Neural progenitor cell (in vitro differentiated cells): ENCODE measurements around the gene ITGA3. TPM values are rescaled to one million over a fixed set of nuclear protein-coding genes. Genes with fewer than 3 reads are reported as not detected.

Experiments used
- DNase-seq: peaks from one replicate; pipeline ENCODE4 v3.0.0-alpha.2; 2016; ENCODE audit warnings: low spot score
- H2AFZ ChIP-seq: fragments of 200-600 bp; sonication (generic); replicated peaks from 2 replicates; pipeline ENCODE4 v1.6.1; 2016; ENCODE audit warnings: antibody characterized with exemption
- H3F3A ChIP-seq: fragments of 200-600 bp; sonication (generic); 2 replicates; pipeline ENCODE4 v1.6.1; 2016; ENCODE audit warnings: antibody characterized with exemption, low read depth
- H3K27ac ChIP-seq: fragments of 200-600 bp; sonication (generic); 2 replicates; pipeline ENCODE4 v1.5.1; 2016; ENCODE audit warnings: mild to moderate bottlenecking
- H3K27me3 ChIP-seq: fragments of 200-600 bp; sonication (generic); 2 replicates; pipeline ENCODE4 v1.6.1; 2016; ENCODE audit warnings: mild to moderate bottlenecking, moderate library complexity
- H3K36me3 ChIP-seq: fragments of 200-600 bp; sonication (generic); 2 replicates; pipeline ENCODE4 v1.5.1; 2016
- H3K4me1 ChIP-seq: fragments of 200-600 bp; sonication (generic); 2 replicates; pipeline ENCODE4 v1.6.1; 2016; ENCODE audit warnings: mixed run types
- H3K4me2 ChIP-seq: fragments of 200-600 bp; sonication (generic); 2 replicates; pipeline ENCODE4 v1.6.1; 2016
- H3K4me3 ChIP-seq: fragments of 200-600 bp; sonication (generic); 2 replicates; pipeline ENCODE4 v1.5.1; 2016
- H3K79me2 ChIP-seq: fragments of 200-600 bp; sonication (generic); 2 replicates; pipeline ENCODE4 v1.6.1; 2016; ENCODE audit warnings: low read depth
- H3K9ac ChIP-seq: fragments of 200-600 bp; sonication (generic); 2 replicates; pipeline ENCODE4 v1.6.1; 2016
- H3K9me3 ChIP-seq: fragments of 200-600 bp; sonication (generic); 2 replicates; pipeline ENCODE4 v1.5.1; 2016; ENCODE audit warnings: low read depth
- H4K20me1 ChIP-seq: fragments of 200-600 bp; sonication (generic); 2 replicates; pipeline ENCODE4 v1.6.1; 2016; ENCODE audit warnings: low read depth
- H3K27ac Mint-ChIP-seq: 3 replicates; pipeline ENCODE4 v1.8.0; 2021; ENCODE audit warnings: mixed read lengths
- H3K27me3 Mint-ChIP-seq: 2 replicates; pipeline ENCODE4 v1.8.0; 2022; ENCODE audit warnings: low read depth, mild to moderate bottlenecking, inconsistent platforms, moderate library complexity, mixed read lengths; ENCODE audit not compliant: insufficient read depth
- H3K36me3 Mint-ChIP-seq: 3 replicates; pipeline ENCODE4 v1.8.0; 2021; ENCODE audit warnings: mixed read lengths
- H3K4me1 Mint-ChIP-seq: 3 replicates; pipeline ENCODE4 v1.8.0; 2021; ENCODE audit warnings: mixed read lengths
- H3K4me3 Mint-ChIP-seq: 3 replicates; pipeline ENCODE4 v1.8.0; 2021; ENCODE audit warnings: mild to moderate bottlenecking, moderate library complexity, mixed read lengths
- H3K9me3 Mint-ChIP-seq: 3 replicates; pipeline ENCODE4 v1.8.0; 2020; ENCODE audit warnings: mixed read lengths
- CTCF ChIP-seq: fragments of 200-600 bp; sonication (generic); IDR thresholded peaks from 2 replicates; pipeline ENCODE4 v1.5.1; 2017; ENCODE audit warnings: antibody characterized with exemption, mild to moderate bottlenecking
- EZH2 ChIP-seq: fragments of 200-600 bp; sonication (generic); IDR thresholded peaks from 2 replicates; pipeline ENCODE4 v1.6.1; 2017; ENCODE audit warnings: antibody characterized with exemption, mild to moderate bottlenecking, moderate library complexity
- EZH2phosphoT487 ChIP-seq: fragments of 200-600 bp; sonication (generic); IDR thresholded peaks from 2 replicates; pipeline ENCODE4 v1.6.1; 2017; ENCODE audit warnings: antibody characterized with exemption
- total RNA-seq: library from RNA; depleted of rRNA; stranded (reverse); fragments of >200 nt; gene quantifications from 2 replicates; pipeline ENCODE4 v1.2.3, GENCODE V29; 2015; ENCODE audit warnings: low replicate concordance

Gene ITGA3
- total RNA-seq, 1 donor from 2014 or later, result 7.7 TPM

- Histone ChIP-seq H2AFZ (no peak overlapping the region), H3K4me3 (no peak overlapping the region), H3K36me3 (no peaks in the 10 kb centered on the region), H3K4me2 (no peak overlapping the region), H4K20me1 (no peaks in the 10 kb centered on the region), H3K4me1 (peaks cover 5% of the 10 kb centered on the region), H3K27ac (no peak overlapping the region), H3K79me2 (no peaks in the 10 kb centered on the region), H3F3A (peaks cover 2% of the 10 kb centered on the region), H3K27me3 (peaks cover 13% of the 10 kb centered on the region), H3K9ac (no peak overlapping the region), H3K9me3 (no peaks in the 10 kb centered on the region)
- Mint-ChIP-seq H3K9me3 (no peaks in the 10 kb centered on the region), H3K4me1 (peaks cover 43% of the 10 kb centered on the region), H3K36me3 (peaks cover 2% of the 10 kb centered on the region), H3K27me3 (peaks cover 16% of the 10 kb centered on the region), H3K27ac (no peak overlapping the region), H3K4me3 (no peak overlapping the region)
- DNase-seq, result no peak
- TF ChIP-seq EZH2 (no peak), CTCF (no peak), EZH2phosphoT487 (no peak)
These were observed 6.3 kb upstream of the ITGA3 start for GRCh38 chr17:50049636-50050035.

- TF ChIP-seq EZH2 (no peak), EZH2phosphoT487 (no peak), CTCF (no peak)
- Histone ChIP-seq H2AFZ (no peak overlapping the region), H3K27me3 (peaks cover 20% of the 10 kb centered on the region), H4K20me1 (no peaks in the 10 kb centered on the region), H3K4me2 (no peak overlapping the region), H3F3A (peaks cover 11% of the 10 kb centered on the region), H3K4me1 (peaks cover 9% of the 10 kb centered on the region), H3K4me3 (no peak overlapping the region), H3K36me3 (no peaks in the 10 kb centered on the region), H3K9me3 (no peaks in the 10 kb centered on the region), H3K27ac (no peak overlapping the region), H3K9ac (no peak overlapping the region), H3K79me2 (no peaks in the 10 kb centered on the region)
- Mint-ChIP-seq H3K27ac (no peak overlapping the region), H3K27me3 (peaks cover 23% of the 10 kb centered on the region), H3K4me3 (no peak overlapping the region), H3K36me3 (no peaks in the 10 kb centered on the region), H3K4me1 (peaks cover 48% of the 10 kb centered on the region), H3K9me3 (no peaks in the 10 kb centered on the region)
- DNase-seq, result no peak
These were observed 5.4 kb upstream of the ITGA3 start for GRCh38 chr17:50050431-50051032.

- Histone ChIP-seq H3K4me1 (peaks cover 9% of the 10 kb centered on the region), H3K79me2 (no peaks in the 10 kb centered on the region), H2AFZ (no peak overlapping the region), H3F3A (peaks cover 17% of the 10 kb centered on the region), H3K36me3 (no peaks in the 10 kb centered on the region), H3K4me2 (no peak overlapping the region), H3K9me3 (no peaks in the 10 kb centered on the region), H4K20me1 (no peaks in the 10 kb centered on the region), H3K9ac (no peak overlapping the region), H3K27ac (no peak overlapping the region), H3K27me3 (peaks cover 21% of the 10 kb centered on the region), H3K4me3 (no peak overlapping the region)
- Mint-ChIP-seq H3K27ac (no peak overlapping the region), H3K27me3 (peaks cover 23% of the 10 kb centered on the region), H3K36me3 (no peaks in the 10 kb centered on the region), H3K9me3 (no peaks in the 10 kb centered on the region), H3K4me3 (no peak overlapping the region), H3K4me1 (peaks cover 48% of the 10 kb centered on the region)
- no peak for DNase-seq
- TF ChIP-seq CTCF (no peak), EZH2 (no peak), EZH2phosphoT487 (no peak)
These were observed 4.8 kb upstream of the ITGA3 start for GRCh38 chr17:50051082-50051576.
